HG02763 (cell line): ENCODE measurements around the gene CACNA1H.
"Not testable (repeated sequence)": the region's sequence is repeated elsewhere in the genome, so short reads cannot be mapped to it uniquely, and the experiment has no call there.

ENCODE experiments used
- ATAC-seq: cut with Tn5 transposase; IDR thresholded peaks from one replicate; pipeline ENCODE4 v1.9.1; 2021; ENCODE audit warnings: mild to moderate bottlenecking, moderate library complexity; ENCODE audit not compliant: unreplicated experiment

CACNA1H gene

GRCh38 chr16:1244881-1245280, 92.0 kb downstream of the CACNA1H start:
- no peak for ATAC-seq

- no peak for ATAC-seq
These were observed 92.6 kb downstream of the CACNA1H start for GRCh38 chr16:1245452-1246020.

- ATAC-seq: not testable (repeated sequence)
These were observed 95.1 kb downstream of the CACNA1H start for GRCh38 chr16:1247903-1248537.

- not testable (repeated sequence) for ATAC-seq
These were observed 96.3 kb downstream of the CACNA1H start for GRCh38 chr16:1249031-1249755.

GRCh38 chr16:1253701-1254364, 100.9 kb downstream of the CACNA1H start:
- ATAC-seq: not testable (repeated sequence)

- ATAC-seq: not testable (repeated sequence)
These were observed 101.9 kb downstream of the CACNA1H start for GRCh38 chr16:1254821-1255220.

- not testable (repeated sequence) for ATAC-seq
These were observed 102.6 kb downstream of the CACNA1H start, which contains the start of gene TPSD1 for GRCh38 chr16:1255276-1256122. TSS of gene TPSD1 (plus strand) at chr16:1256069. CDS start at chr16:1256281, 212 bp downstream.

- not testable (repeated sequence) for ATAC-seq
These were observed 103.5 kb downstream of the CACNA1H start for GRCh38 chr16:1256296-1256873.

- no peak for ATAC-seq
These were observed 104.0 kb downstream of the CACNA1H start for GRCh38 chr16:1256874-1257322.

- ATAC-seq: no peak
These were observed 104.8 kb downstream of the CACNA1H start for GRCh38 chr16:1257561-1258224.

- ATAC-seq: no peak
These were observed 105.3 kb downstream of the CACNA1H start for GRCh38 chr16:1258225-1258600.

- ATAC-seq: no peak
These were observed 106.2 kb downstream of the CACNA1H start for GRCh38 chr16:1258906-1259759.

- no peak for ATAC-seq
These were observed 106.8 kb downstream of the CACNA1H start for GRCh38 chr16:1259760-1260068.

- ATAC-seq: no peak
These were observed 107.3 kb downstream of the CACNA1H start for GRCh38 chr16:1260101-1260680.

- no peak for ATAC-seq
These were observed 108.4 kb downstream of the CACNA1H start for GRCh38 chr16:1261131-1261892.

- no peak for ATAC-seq
These were observed 109.4 kb downstream of the CACNA1H start for GRCh38 chr16:1262210-1262845.

- ATAC-seq: no peak
These were observed 109.9 kb downstream of the CACNA1H start for GRCh38 chr16:1262846-1263221.
